GM19452 (cell line): ENCODE results near the gene CBFA2T2.
"Not testable (repeated sequence)": the region's sequence is repeated elsewhere in the genome, so short reads cannot be mapped to it uniquely, and the experiment has no call there.

ENCODE experiments used
- ATAC-seq: cut with Tn5 transposase; IDR thresholded peaks from one replicate; pipeline ENCODE4 v1.9.1; 2021; ENCODE audit not compliant: unreplicated experiment

The CBFA2T2 gene

GRCh38 chr20:33689973-33690372 lies 200.1 kb downstream of the CBFA2T2 start:
- no peak for ATAC-seq

GRCh38 chr20:33693289-33693688 lies 203.4 kb downstream of the CBFA2T2 start:
- no peak for ATAC-seq

GRCh38 chr20:33693741-33694638 lies 204.1 kb downstream of the CBFA2T2 start:
- ATAC-seq, result no peak

- no peak for ATAC-seq
Observed at GRCh38 chr20:33694639-33695012, 204.7 kb downstream of the CBFA2T2 start.

- ATAC-seq, result no peak
Observed at GRCh38 chr20:33696448-33696847, 206.6 kb downstream of the CBFA2T2 start.

- ATAC-seq, result no peak
Observed at GRCh38 chr20:33697129-33697528, 207.2 kb downstream of the CBFA2T2 start.

GRCh38 chr20:33698966-33699365 lies 209.1 kb downstream of the CBFA2T2 start:
- ATAC-seq, result not testable (repeated sequence)
